DLD1 (cell line): ENCODE results near the gene PMS2.
"Not testable (repeated sequence)": the region's sequence is repeated elsewhere in the genome, so short reads cannot be mapped to it uniquely, and the experiment has no call there.

Experiments used
- in situ Hi-C: cut with HindIII; loops from 2 replicates; pipeline ENCODE4 v1.10.0; 2017; ENCODE audit warnings: low sequenced_read_pairs

PMS2 gene

GRCh38 chr7:6008668-6009611 lies at the start of gene PMS2, which contains the start of gene AIMP2:
TSS of gene PMS2 (minus strand) at chr7:6009049. CDS start at chr7:6009019, 30 bp downstream.
TSS of gene AIMP2 (plus strand) at chr7:6009272. CDS start at chr7:6009364, 92 bp downstream.
- in situ Hi-C loops: no loop called here

GRCh38 chr7:6057316-6058129 lies 48.7 kb upstream of the PMS2 start:
- in situ Hi-C loops: no loop called here

- in situ Hi-C loops: no loop called here
Measured at GRCh38 chr7:6056616-6057015, 47.8 kb upstream of the PMS2 start.

GRCh38 chr7:6051185-6051584 lies 42.3 kb upstream of the PMS2 start:
- in situ Hi-C loops: not testable (repeated sequence)

GRCh38 chr7:6049780-6050179 lies 40.9 kb upstream of the PMS2 start:
- in situ Hi-C loops: no loop called here

GRCh38 chr7:6035686-6036085 lies 26.8 kb upstream of the PMS2 start:
- in situ Hi-C loops: no loop called here

- in situ Hi-C loops: no loop called here
Measured at GRCh38 chr7:6035165-6035564, 26.3 kb upstream of the PMS2 start.

- in situ Hi-C loops: no loop called here
Measured at GRCh38 chr7:6032641-6033040, 23.8 kb upstream of the PMS2 start.

GRCh38 chr7:6032167-6032566 lies 23.3 kb upstream of the PMS2 start:
- in situ Hi-C loops: no loop called here

- in situ Hi-C loops: no loop called here
Measured at GRCh38 chr7:6031567-6031966, 22.7 kb upstream of the PMS2 start.

GRCh38 chr7:6030988-6031387 lies 22.1 kb upstream of the PMS2 start, which contains the start of gene ANKRD61:
TSS of gene ANKRD61 (plus strand) at chr7:6031376. CDS start at chr7:6031376, 0 bp downstream.
- in situ Hi-C loops: no loop called here

GRCh38 chr7:6028563-6028962 lies 19.7 kb upstream of the PMS2 start:
- in situ Hi-C loops: no loop called here

GRCh38 chr7:6027806-6028365 lies 19.0 kb upstream of the PMS2 start:
- in situ Hi-C loops: no loop called here

GRCh38 chr7:6026820-6027311 lies 18.0 kb upstream of the PMS2 start:
- in situ Hi-C loops: no loop called here

- in situ Hi-C loops: no loop called here
Measured at GRCh38 chr7:6026011-6026819, 17.4 kb upstream of the PMS2 start.

- in situ Hi-C loops: no loop called here
Measured at GRCh38 chr7:6023974-6024435, 15.2 kb upstream of the PMS2 start.

- in situ Hi-C loops: no loop called here
Measured at GRCh38 chr7:6022707-6023106, 13.9 kb upstream of the PMS2 start.

- in situ Hi-C loops: no loop called here
Measured at GRCh38 chr7:6020371-6021286, 11.8 kb upstream of the PMS2 start.

- in situ Hi-C loops: no loop called here
Measured at GRCh38 chr7:6016653-6016966, 7.8 kb upstream of the PMS2 start.
